ENCODE data around the gene PKD1L1. TPM values are rescaled to one million over a fixed set of nuclear protein-coding genes. Genes with fewer than 3 reads are reported as not detected.

Gene PKD1L1
- total RNA-seq, 2 donors from 2014 or later = 0.40 to 1.2 TPM

- H3K9me3 ChIP-seq = no peaks in the 10 kb centered on the region
- H3K9ac ChIP-seq (ENCODE audit: low read depth in 2 of 2, low read length in 2 of 2) = no peak overlapping the region
- H3K4me3 ChIP-seq = no peak overlapping the region
- peaks cover 11% of the 10 kb centered on the region for H3K4me1 ChIP-seq
- no peak for DNase-seq
- no peaks in the 10 kb centered on the region for H3K36me3 ChIP-seq
- TF ChIP-seq, protein P1, sequence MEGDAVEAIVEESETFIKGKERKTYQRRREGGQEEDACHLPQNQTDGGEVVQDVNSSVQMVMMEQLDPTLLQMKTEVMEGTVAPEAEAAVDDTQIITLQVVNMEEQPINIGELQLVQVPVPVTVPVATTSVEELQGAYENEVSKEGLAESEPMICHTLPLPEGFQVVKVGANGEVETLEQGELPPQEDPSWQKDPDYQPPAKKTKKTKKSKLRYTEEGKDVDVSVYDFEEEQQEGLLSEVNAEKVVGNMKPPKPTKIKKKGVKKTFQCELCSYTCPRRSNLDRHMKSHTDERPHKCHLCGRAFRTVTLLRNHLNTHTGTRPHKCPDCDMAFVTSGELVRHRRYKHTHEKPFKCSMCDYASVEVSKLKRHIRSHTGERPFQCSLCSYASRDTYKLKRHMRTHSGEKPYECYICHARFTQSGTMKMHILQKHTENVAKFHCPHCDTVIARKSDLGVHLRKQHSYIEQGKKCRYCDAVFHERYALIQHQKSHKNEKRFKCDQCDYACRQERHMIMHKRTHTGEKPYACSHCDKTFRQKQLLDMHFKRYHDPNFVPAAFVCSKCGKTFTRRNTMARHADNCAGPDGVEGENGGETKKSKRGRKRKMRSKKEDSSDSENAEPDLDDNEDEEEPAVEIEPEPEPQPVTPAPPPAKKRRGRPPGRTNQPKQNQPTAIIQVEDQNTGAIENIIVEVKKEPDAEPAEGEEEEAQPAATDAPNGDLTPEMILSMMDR (IDR thresholded peaks at IDR 0.05) = no peak
- H3K27me3 ChIP-seq = no peaks in the 10 kb centered on the region
- intact Hi-C loops (cut with DNase I) = loop anchor here (5.0 kb wide), 1 partner anchor 670 kb away; no protein-coding TSS in a partner anchor
- no peak overlapping the region for H3K27ac ChIP-seq
Observed at GRCh38 chr7:47937065-47937687, 11.1 kb downstream of the PKD1L1 start.

DNA sequence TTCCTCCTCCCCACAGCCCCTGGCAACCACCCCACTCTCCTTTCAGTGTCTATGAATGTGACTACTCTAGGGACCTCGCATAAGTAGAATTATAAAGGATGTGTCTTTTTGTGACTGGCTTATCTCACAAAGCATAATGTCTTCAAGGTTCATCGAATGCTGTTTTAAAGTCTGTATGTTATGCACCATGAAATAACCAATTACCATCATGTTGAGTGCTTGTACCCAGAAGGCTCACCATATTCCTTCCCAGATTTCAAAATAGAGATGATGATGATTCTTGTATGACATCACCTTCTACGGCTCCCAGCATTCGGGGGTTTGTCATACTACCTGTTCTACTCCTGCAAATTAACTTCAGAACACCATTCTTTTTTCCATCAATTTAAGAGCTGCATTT lies 11.9 kb downstream of the PKD1L1 start:
- H3K4me1 ChIP-seq = peaks cover 11% of the 10 kb centered on the region
- H3K9me3 ChIP-seq = no peaks in the 10 kb centered on the region
- no peak overlapping the region for H3K9ac ChIP-seq (ENCODE audit: low read depth in 2 of 2, low read length in 2 of 2)
- no peak for DNase-seq
- H3K36me3 ChIP-seq = no peaks in the 10 kb centered on the region
- TF ChIP-seq, protein P1 (IDR thresholded peaks at IDR 0.05) = no peak
- no peaks in the 10 kb centered on the region for H3K27me3 ChIP-seq
- no peak overlapping the region for H3K27ac ChIP-seq
- H3K4me3 ChIP-seq = no peak overlapping the region
- intact Hi-C loops (cut with DNase I) = loop anchor here (5.0 kb wide), 1 partner anchor 669 kb away; no protein-coding TSS in a partner anchor

DNA sequence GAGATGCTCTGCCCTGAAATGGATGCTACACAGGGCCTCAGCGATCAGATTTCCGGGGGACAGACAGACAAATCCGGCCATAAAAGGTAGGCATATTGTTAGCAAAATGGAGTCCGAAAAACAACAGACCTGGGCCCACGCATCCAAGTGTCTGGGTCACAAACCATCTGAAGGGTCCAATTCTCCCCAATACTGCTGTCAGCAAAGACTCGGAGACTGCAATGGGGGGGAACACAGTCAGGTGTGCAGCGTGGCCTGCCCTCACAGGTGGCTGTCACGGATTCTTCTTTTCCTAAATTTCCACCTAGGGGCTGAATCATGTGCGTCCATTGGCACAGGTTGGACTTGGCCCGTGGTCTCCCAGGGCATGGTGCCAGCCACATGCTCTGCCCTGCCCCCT lies 12.9 kb downstream of the PKD1L1 start:
- Histone ChIP-seq H3K4me1 (peaks cover 4% of the 10 kb centered on the region), H3K27ac (no peak overlapping the region), H3K9me3 (no peaks in the 10 kb centered on the region), H3K36me3 (no peaks in the 10 kb centered on the region), H3K27me3 (no peaks in the 10 kb centered on the region), H3K9ac (ENCODE audit: low read depth in 2 of 2, low read length in 2 of 2) (no peak overlapping the region), H3K4me3 (no peak overlapping the region)
- intact Hi-C loops (cut with DNase I) = loop anchor here (5.0 kb wide), 1 partner anchor 668 kb away; no protein-coding TSS in a partner anchor
- TF ChIP-seq, protein P1 (IDR thresholded peaks at IDR 0.05) = no peak
- DNase-seq = no peak

- no peaks in the 10 kb centered on the region for H3K27me3 ChIP-seq
- no peak overlapping the region for H3K9ac ChIP-seq (ENCODE audit: low read depth in 2 of 2, low read length in 2 of 2)
- no peak for DNase-seq
- H3K4me1 ChIP-seq = peaks cover 1% of the 10 kb centered on the region
- intact Hi-C loops (cut with DNase I) = loop anchor here (5.0 kb wide), 1 partner anchor 668 kb away; no protein-coding TSS in a partner anchor
- H3K27ac ChIP-seq = no peak overlapping the region
- no peaks in the 10 kb centered on the region for H3K9me3 ChIP-seq
- H3K4me3 ChIP-seq = no peak overlapping the region
- no peaks in the 10 kb centered on the region for H3K36me3 ChIP-seq
- TF ChIP-seq, protein P1 (IDR thresholded peaks at IDR 0.05) = no peak
Observed at GRCh38 chr7:47934831-47935230, 13.4 kb downstream of the PKD1L1 start.

GRCh38 chr7:47933215-47933614 lies 15.1 kb downstream of the PKD1L1 start:
- H3K27ac ChIP-seq = no peak overlapping the region
- no peaks in the 10 kb centered on the region for H3K27me3 ChIP-seq
- H3K4me3 ChIP-seq = no peak overlapping the region
- no peaks in the 10 kb centered on the region for H3K9me3 ChIP-seq
- H3K4me1 ChIP-seq = no peaks in the 10 kb centered on the region
- intact Hi-C loops (cut with DNase I) = no loop called here
- no peak overlapping the region for H3K9ac ChIP-seq (ENCODE audit: low read depth in 2 of 2, low read length in 2 of 2)
- H3K36me3 ChIP-seq = no peaks in the 10 kb centered on the region
- TF ChIP-seq, protein P1 (IDR thresholded peaks at IDR 0.05) = no peak
- DNase-seq = no peak
